ENCODE measurements around the gene SPDYC. TPM values are rescaled to one million over a fixed set of nuclear protein-coding genes. Genes with fewer than 3 reads are reported as not detected.
A peak's percentile ranks its signal among the peaks of the same experiment; 100 is the strongest.

SPDYC gene
- total and polyA plus RNA-seq, 9 of the 15 experiments (the other 6 are each of a cell fraction or from before 2014, with no cell fraction given) = 4.4 to 18.8 (median 9.2) TPM

GRCh38 chr11:65121865-65122696 lies 48.0 kb upstream of the SPDYC start, which contains the start of the genes FAU and MRPL49 (continued):
- TF ChIP-seq ARID2 (IDR thresholded peaks at IDR 0.05) (no peak), MAFF (IDR thresholded peaks at IDR 0.05; ENCODE audit: low read length) (no peak), ZNF785 (CRISPR knock-in tag; IDR thresholded peaks at IDR 0.05) (no peak), TAL1 (IDR thresholded peaks at IDR 0.05) (no peak), ZNF197 (CRISPR knock-in tag; IDR thresholded peaks at IDR 0.05; ENCODE audit: low read depth) (no peak)
- TF ChIP-seq, protein P1, sequence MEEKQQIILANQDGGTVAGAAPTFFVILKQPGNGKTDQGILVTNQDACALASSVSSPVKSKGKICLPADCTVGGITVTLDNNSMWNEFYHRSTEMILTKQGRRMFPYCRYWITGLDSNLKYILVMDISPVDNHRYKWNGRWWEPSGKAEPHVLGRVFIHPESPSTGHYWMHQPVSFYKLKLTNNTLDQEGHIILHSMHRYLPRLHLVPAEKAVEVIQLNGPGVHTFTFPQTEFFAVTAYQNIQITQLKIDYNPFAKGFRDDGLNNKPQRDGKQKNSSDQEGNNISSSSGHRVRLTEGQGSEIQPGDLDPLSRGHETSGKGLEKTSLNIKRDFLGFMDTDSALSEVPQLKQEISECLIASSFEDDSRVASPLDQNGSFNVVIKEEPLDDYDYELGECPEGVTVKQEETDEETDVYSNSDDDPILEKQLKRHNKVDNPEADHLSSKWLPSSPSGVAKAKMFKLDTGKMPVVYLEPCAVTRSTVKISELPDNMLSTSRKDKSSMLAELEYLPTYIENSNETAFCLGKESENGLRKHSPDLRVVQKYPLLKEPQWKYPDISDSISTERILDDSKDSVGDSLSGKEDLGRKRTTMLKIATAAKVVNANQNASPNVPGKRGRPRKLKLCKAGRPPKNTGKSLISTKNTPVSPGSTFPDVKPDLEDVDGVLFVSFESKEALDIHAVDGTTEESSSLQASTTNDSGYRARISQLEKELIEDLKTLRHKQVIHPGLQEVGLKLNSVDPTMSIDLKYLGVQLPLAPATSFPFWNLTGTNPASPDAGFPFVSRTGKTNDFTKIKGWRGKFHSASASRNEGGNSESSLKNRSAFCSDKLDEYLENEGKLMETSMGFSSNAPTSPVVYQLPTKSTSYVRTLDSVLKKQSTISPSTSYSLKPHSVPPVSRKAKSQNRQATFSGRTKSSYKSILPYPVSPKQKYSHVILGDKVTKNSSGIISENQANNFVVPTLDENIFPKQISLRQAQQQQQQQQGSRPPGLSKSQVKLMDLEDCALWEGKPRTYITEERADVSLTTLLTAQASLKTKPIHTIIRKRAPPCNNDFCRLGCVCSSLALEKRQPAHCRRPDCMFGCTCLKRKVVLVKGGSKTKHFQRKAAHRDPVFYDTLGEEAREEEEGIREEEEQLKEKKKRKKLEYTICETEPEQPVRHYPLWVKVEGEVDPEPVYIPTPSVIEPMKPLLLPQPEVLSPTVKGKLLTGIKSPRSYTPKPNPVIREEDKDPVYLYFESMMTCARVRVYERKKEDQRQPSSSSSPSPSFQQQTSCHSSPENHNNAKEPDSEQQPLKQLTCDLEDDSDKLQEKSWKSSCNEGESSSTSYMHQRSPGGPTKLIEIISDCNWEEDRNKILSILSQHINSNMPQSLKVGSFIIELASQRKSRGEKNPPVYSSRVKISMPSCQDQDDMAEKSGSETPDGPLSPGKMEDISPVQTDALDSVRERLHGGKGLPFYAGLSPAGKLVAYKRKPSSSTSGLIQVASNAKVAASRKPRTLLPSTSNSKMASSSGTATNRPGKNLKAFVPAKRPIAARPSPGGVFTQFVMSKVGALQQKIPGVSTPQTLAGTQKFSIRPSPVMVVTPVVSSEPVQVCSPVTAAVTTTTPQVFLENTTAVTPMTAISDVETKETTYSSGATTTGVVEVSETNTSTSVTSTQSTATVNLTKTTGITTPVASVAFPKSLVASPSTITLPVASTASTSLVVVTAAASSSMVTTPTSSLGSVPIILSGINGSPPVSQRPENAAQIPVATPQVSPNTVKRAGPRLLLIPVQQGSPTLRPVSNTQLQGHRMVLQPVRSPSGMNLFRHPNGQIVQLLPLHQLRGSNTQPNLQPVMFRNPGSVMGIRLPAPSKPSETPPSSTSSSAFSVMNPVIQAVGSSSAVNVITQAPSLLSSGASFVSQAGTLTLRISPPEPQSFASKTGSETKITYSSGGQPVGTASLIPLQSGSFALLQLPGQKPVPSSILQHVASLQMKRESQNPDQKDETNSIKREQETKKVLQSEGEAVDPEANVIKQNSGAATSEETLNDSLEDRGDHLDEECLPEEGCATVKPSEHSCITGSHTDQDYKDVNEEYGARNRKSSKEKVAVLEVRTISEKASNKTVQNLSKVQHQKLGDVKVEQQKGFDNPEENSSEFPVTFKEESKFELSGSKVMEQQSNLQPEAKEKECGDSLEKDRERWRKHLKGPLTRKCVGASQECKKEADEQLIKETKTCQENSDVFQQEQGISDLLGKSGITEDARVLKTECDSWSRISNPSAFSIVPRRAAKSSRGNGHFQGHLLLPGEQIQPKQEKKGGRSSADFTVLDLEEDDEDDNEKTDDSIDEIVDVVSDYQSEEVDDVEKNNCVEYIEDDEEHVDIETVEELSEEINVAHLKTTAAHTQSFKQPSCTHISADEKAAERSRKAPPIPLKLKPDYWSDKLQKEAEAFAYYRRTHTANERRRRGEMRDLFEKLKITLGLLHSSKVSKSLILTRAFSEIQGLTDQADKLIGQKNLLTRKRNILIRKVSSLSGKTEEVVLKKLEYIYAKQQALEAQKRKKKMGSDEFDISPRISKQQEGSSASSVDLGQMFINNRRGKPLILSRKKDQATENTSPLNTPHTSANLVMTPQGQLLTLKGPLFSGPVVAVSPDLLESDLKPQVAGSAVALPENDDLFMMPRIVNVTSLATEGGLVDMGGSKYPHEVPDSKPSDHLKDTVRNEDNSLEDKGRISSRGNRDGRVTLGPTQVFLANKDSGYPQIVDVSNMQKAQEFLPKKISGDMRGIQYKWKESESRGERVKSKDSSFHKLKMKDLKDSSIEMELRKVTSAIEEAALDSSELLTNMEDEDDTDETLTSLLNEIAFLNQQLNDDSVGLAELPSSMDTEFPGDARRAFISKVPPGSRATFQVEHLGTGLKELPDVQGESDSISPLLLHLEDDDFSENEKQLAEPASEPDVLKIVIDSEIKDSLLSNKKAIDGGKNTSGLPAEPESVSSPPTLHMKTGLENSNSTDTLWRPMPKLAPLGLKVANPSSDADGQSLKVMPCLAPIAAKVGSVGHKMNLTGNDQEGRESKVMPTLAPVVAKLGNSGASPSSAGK (IDR thresholded peaks at IDR 0.05) = no peak
- TF ChIP-seq, protein P2, sequence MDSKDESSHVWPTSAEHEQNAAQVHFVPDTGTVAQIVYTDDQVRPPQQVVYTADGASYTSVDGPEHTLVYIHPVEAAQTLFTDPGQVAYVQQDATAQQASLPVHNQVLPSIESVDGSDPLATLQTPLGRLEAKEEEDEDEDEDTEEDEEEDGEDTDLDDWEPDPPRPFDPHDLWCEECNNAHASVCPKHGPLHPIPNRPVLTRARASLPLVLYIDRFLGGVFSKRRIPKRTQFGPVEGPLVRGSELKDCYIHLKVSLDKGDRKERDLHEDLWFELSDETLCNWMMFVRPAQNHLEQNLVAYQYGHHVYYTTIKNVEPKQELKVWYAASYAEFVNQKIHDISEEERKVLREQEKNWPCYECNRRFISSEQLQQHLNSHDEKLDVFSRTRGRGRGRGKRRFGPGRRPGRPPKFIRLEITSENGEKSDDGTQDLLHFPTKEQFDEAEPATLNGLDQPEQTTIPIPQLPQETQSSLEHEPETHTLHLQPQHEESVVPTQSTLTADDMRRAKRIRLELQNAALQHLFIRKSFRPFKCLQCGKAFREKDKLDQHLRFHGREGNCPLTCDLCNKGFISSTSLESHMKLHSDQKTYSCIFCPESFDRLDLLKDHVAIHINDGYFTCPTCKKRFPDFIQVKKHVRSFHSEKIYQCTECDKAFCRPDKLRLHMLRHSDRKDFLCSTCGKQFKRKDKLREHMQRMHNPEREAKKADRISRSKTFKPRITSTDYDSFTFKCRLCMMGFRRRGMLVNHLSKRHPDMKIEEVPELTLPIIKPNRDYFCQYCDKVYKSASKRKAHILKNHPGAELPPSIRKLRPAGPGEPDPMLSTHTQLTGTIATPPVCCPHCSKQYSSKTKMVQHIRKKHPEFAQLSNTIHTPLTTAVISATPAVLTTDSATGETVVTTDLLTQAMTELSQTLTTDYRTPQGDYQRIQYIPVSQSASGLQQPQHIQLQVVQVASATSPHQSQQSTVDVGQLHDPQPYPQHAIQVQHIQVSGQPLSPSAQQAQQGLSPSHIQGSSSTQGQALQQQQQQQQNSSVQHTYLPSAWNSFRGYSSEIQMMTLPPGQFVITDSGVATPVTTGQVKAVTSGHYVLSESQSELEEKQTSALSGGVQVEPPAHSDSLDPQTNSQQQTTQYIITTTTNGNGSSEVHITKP (IDR thresholded peaks at IDR 0.05; ENCODE audit: partially characterized antibody) = peak; percentile 66
